Fibroblast of skin of left quadriceps (primary cell): ENCODE data around the gene DLG2.

Experiments used
- DNase-seq, 2 experiments: peaks; one replicate each; pipeline ENCODE4 v3.0.0-alpha.2; 2013; ENCODE audit warnings: low read depth in 2 of 2

The DLG2 gene

GRCh38 chr11:84566671-84567070 lies 1060.5 kb downstream of the DLG2 start:
- no peak for DNase-seq

GRCh38 chr11:84564867-84565184 lies 1062.3 kb downstream of the DLG2 start:
- DNase-seq = no peak

- peak in 1 of 2 experiments; percentile 9 for DNase-seq
Observed at GRCh38 chr11:84564180-84564866, 1062.8 kb downstream of the DLG2 start.

- DNase-seq = no peak
Observed at GRCh38 chr11:84563356-84563755, 1063.8 kb downstream of the DLG2 start.

GRCh38 chr11:84560206-84560605 lies 1066.9 kb downstream of the DLG2 start:
- DNase-seq = no peak

- DNase-seq = peak in 1 of 2 experiments; percentile 3
Observed at GRCh38 chr11:84558085-84558905, 1068.8 kb downstream of the DLG2 start.

GRCh38 chr11:84552791-84553190 lies 1074.4 kb downstream of the DLG2 start:
- DNase-seq = no peak

- peak in 1 of 2 experiments; percentile 3 for DNase-seq
Observed at GRCh38 chr11:84549217-84549616, 1077.9 kb downstream of the DLG2 start.

- no peak for DNase-seq
Observed at GRCh38 chr11:84544566-84544965, 1082.6 kb downstream of the DLG2 start.

- no peak for DNase-seq
Observed at GRCh38 chr11:84543367-84544159, 1083.6 kb downstream of the DLG2 start.

- DNase-seq = peak in 1 of 2 experiments; percentile 16
Observed at GRCh38 chr11:84541731-84542340, 1085.3 kb downstream of the DLG2 start.

GRCh38 chr11:84536456-84536855 lies 1090.7 kb downstream of the DLG2 start:
- no peak for DNase-seq

GRCh38 chr11:84532364-84532763 lies 1094.8 kb downstream of the DLG2 start:
- DNase-seq = no peak

- no peak for DNase-seq
Observed at GRCh38 chr11:84526250-84526649, 1100.9 kb downstream of the DLG2 start.

- DNase-seq = peak; percentile 9 to 10
Observed at GRCh38 chr11:84524422-84525051, 1102.6 kb downstream of the DLG2 start.

GRCh38 chr11:84522331-84522730 lies 1104.8 kb downstream of the DLG2 start:
- DNase-seq = no peak

- DNase-seq = no peak
Observed at GRCh38 chr11:84518631-84519183, 1108.4 kb downstream of the DLG2 start.

GRCh38 chr11:84514436-84514835 lies 1112.7 kb downstream of the DLG2 start:
- DNase-seq = no peak

- DNase-seq = no peak
Observed at GRCh38 chr11:84503503-84503902, 1123.6 kb downstream of the DLG2 start.

- DNase-seq = no peak
Observed at GRCh38 chr11:84501750-84502149, 1125.4 kb downstream of the DLG2 start.

- peak; percentile 78 to 82 for DNase-seq
Observed at GRCh38 chr11:84497981-84498411, 1129.1 kb downstream of the DLG2 start.
